Vagina (tissue), 2 donors: ENCODE measurements around the gene TIE1.

ENCODE experiments used
- POLR2A ChIP-seq, 2 donors: fragments of 450-650 bp; IDR thresholded peaks; one replicate each; pipeline ENCODE4 v1.6.1; 2017; ENCODE audit warnings: antibody characterized with exemption in 2 of 2, mild to moderate bottlenecking in 2 of 2, moderate library complexity in 2 of 2
- POLR2AphosphoS5 ChIP-seq, 2 donors: sonication (generic); formaldehyde crosslinking; IDR thresholded peaks; one replicate each; pipeline ENCODE4 v1.9.0; 2017; ENCODE audit warnings: antibody characterized with exemption in 2 of 2, mild to moderate bottlenecking in 2 of 2, low read depth in 1 of 2; ENCODE audit not compliant: insufficient read depth in 1 of 2
- TF ChIP-seq, protein P1 (sequence below), 3 experiments: fragments of 450-650 bp in 2 of 3; fragments of 200-600 bp in 1 of 3; sonication (generic) in 1 of 3; IDR thresholded peaks; one replicate each; pipeline ENCODE4 v1.5.1; 2017 to 2019; ENCODE audit warnings: antibody characterized with exemption in 3 of 3, mild to moderate bottlenecking in 2 of 3, moderate library complexity in 2 of 3

DNA sequence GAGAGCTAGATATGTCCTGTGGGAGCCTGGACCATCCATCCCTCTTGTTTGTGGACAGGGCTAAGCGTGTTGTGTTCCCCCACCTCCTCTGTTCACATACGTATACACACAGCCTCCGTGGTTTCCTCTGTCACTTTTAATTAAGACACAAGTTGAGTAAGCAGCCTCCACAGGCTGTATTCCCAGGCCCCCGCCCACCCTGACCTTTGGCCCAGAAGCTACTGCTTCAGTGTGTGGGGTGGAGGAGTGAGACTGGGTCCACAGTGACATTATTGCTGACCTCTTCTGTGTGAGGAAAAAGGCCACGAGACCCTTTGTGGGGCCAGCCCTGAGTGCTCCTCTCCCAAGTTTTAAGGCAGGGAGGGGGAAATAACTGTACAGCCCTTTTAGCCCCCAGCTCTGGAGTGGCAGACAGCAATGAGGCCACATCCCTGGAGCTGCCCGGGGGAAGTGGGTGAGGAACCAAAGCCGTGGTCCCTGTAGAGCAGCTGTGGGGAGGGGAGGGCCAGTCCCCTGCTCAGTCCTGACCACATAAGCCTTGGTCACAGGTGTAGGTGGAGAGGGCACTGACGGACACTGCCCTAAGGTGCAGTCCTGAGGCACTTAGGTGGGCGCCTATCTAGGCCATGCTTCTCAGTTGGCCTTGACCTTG is 62.6 kb downstream of the TIE1 start:
- TF ChIP-seq POLR2A (IDR thresholded peaks at IDR 0.05) = no peak
- TF ChIP-seq, protein P1, sequence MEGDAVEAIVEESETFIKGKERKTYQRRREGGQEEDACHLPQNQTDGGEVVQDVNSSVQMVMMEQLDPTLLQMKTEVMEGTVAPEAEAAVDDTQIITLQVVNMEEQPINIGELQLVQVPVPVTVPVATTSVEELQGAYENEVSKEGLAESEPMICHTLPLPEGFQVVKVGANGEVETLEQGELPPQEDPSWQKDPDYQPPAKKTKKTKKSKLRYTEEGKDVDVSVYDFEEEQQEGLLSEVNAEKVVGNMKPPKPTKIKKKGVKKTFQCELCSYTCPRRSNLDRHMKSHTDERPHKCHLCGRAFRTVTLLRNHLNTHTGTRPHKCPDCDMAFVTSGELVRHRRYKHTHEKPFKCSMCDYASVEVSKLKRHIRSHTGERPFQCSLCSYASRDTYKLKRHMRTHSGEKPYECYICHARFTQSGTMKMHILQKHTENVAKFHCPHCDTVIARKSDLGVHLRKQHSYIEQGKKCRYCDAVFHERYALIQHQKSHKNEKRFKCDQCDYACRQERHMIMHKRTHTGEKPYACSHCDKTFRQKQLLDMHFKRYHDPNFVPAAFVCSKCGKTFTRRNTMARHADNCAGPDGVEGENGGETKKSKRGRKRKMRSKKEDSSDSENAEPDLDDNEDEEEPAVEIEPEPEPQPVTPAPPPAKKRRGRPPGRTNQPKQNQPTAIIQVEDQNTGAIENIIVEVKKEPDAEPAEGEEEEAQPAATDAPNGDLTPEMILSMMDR (IDR thresholded peaks at IDR 0.05) = no peak
- no peak for TF ChIP-seq POLR2AphosphoS5 (IDR thresholded peaks at IDR 0.05; ENCODE audit: insufficient read depth in 1 of 2, low read depth in 1 of 2)
